OCI-LY3 (cell line): ENCODE results near the gene PINLYP.

Experiments used
- H2AFZ ChIP-seq: fragments of 200-600, 300-600 bp; shearing (Covaris generic); 2 replicates; pipeline ENCODE4 v1.6.0; 2014; ENCODE audit warnings: antibody characterized with exemption, low read depth, low read length
- H3K27ac ChIP-seq: fragments of 200-600, 300-600 bp; sonication (generic); 2 replicates; pipeline ENCODE4 v1.5.1; 2014; ENCODE audit warnings: mild to moderate bottlenecking, low read length, moderate library complexity, mixed read lengths
- H3K27me3 ChIP-seq: fragments of 200-600, 300-600 bp; sonication (generic); 2 replicates; pipeline ENCODE4 v1.6.1; 2014; ENCODE audit warnings: low read depth, low read length, mixed read lengths
- H3K36me3 ChIP-seq: fragments of 200-600, 300-600 bp; sonication (generic); replicated peaks from 2 replicates; pipeline ENCODE3; 2014; ENCODE audit warnings: low read depth, low read length, mixed read lengths
- H3K4me1 ChIP-seq: fragments of 300-600, 200-600 bp; sonication (generic); 2 replicates; pipeline ENCODE4 v1.6.1; 2014; ENCODE audit warnings: low read length, mixed read lengths
- H3K4me2 ChIP-seq: fragments of 200-600, 300-600 bp; sonication (generic); 2 replicates; pipeline ENCODE4 v1.6.1; 2014; ENCODE audit warnings: low read length, mixed read lengths
- H3K4me3 ChIP-seq: fragments of 300-600, 200-600 bp; sonication (generic); 2 replicates; pipeline ENCODE4 v1.5.1; 2014; ENCODE audit warnings: antibody characterized with exemption, mild to moderate bottlenecking, low read length, moderate library complexity
- H3K79me2 ChIP-seq: fragments of 300-600, 200-600 bp; shearing (Covaris generic); 2 replicates; pipeline ENCODE4 v1.6.1; 2014; ENCODE audit warnings: mild to moderate bottlenecking, low read length, mixed read lengths
- H3K9ac ChIP-seq: fragments of 300-600, 200-600 bp; shearing (Covaris generic); 2 replicates; pipeline ENCODE4 v1.6.0; 2014; ENCODE audit warnings: mild to moderate bottlenecking, low read length, moderate library complexity
- H3K9me3 ChIP-seq: fragments of 200-600, 300-600 bp; shearing (Covaris generic); 2 replicates; pipeline ENCODE4 v1.6.1; 2014; ENCODE audit warnings: low read length, mixed read lengths; ENCODE audit not compliant: insufficient read depth
- H4K20me1 ChIP-seq: fragments of 200-600, 300-600 bp; sonication (generic); 2 replicates; pipeline ENCODE4 v1.6.1; 2016; ENCODE audit warnings: low read length, mixed read lengths; ENCODE audit not compliant: insufficient read depth
- EZH2phosphoT487 ChIP-seq: fragments of 200-600 bp; shearing (Covaris generic); IDR thresholded peaks from 2 replicates; pipeline ENCODE4 v1.6.1; 2018; ENCODE audit warnings: antibody characterized with exemption, mixed run types, low read depth
- TF ChIP-seq, protein P1 (sequence below): fragments of 200-600, 300-600 bp; sonication (generic); IDR thresholded peaks from 2 replicates; pipeline ENCODE4 v1.5.1; 2014; ENCODE audit warnings: antibody characterized with exemption, low read length, low read depth

The PINLYP gene

DNA sequence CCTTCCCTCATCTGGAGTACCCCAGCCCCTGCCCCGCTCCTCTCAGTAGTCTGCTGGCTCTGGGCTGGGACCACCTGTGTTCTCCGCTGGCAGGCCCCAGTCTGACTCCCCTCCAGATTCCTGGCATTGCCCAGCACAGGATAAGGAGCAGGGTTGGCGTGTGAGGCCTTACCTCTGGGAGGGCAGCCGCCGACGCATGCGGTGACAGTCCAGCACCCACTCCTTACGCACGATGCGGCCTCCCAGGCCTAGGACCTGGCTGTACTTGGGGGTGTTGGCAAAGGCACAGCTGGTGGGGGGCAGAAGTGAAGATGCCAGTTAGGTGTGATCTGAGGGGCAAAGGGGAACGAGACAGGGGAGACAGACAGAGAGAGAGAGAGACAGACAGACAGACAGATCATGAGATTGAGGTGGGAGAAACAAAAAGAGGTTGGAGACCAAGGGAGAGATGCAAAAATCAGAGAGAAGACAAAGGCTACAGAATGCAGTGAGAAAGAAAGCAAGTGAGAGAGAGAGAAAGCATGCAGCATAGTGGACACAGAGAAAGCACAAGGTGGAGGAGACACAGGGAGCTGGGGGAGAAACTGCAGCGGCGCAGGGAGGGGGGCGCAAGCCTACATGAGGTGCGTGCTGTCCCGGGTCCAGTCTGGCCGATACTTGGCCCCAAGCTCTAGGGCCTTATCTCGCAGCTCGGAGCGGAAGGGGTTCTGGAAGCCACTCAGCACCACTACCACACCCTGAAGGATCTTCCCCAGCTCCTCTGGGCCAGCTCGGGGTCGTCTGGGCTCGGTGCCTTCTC is 24.0 kb upstream of the PINLYP start:
- H3K9me3 ChIP-seq, result no peaks in the 10 kb centered on the region
- H3K36me3 ChIP-seq, result peaks cover 34% of the 10 kb centered on the region
- no peaks in the 10 kb centered on the region for H3K4me1 ChIP-seq
- H3K27me3 ChIP-seq, result no peaks in the 10 kb centered on the region
- H4K20me1 ChIP-seq, result 0 out of 2 replicates have a peak, but pooled peaks cover 3% of the 10 kb centered on the region
- H3K4me3 ChIP-seq, result no peak overlapping the region
- H2AFZ ChIP-seq, result no peak overlapping the region
- no peaks in the 10 kb centered on the region for H3K79me2 ChIP-seq
- no peak overlapping the region for H3K4me2 ChIP-seq
- no peak overlapping the region for H3K9ac ChIP-seq
- no peak overlapping the region for H3K27ac ChIP-seq
- TF ChIP-seq, protein P1, sequence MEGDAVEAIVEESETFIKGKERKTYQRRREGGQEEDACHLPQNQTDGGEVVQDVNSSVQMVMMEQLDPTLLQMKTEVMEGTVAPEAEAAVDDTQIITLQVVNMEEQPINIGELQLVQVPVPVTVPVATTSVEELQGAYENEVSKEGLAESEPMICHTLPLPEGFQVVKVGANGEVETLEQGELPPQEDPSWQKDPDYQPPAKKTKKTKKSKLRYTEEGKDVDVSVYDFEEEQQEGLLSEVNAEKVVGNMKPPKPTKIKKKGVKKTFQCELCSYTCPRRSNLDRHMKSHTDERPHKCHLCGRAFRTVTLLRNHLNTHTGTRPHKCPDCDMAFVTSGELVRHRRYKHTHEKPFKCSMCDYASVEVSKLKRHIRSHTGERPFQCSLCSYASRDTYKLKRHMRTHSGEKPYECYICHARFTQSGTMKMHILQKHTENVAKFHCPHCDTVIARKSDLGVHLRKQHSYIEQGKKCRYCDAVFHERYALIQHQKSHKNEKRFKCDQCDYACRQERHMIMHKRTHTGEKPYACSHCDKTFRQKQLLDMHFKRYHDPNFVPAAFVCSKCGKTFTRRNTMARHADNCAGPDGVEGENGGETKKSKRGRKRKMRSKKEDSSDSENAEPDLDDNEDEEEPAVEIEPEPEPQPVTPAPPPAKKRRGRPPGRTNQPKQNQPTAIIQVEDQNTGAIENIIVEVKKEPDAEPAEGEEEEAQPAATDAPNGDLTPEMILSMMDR, result no peak
- TF ChIP-seq EZH2phosphoT487, result no peak

DNA sequence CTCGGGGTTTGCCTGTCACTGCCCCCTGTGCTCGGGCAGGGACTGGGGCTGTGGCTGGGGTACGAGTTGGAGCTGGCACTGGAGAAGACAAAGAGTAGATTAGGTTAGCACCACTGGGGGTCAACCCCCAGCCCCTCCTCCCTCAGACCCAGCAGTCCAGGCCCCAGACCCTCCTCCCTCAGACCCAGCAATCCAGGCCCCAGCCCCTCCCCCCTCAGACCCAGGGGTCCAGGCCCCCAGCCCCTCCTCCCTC is 23.5 kb upstream of the PINLYP start:
- H3K4me1 ChIP-seq, result no peaks in the 10 kb centered on the region
- H3K27me3 ChIP-seq, result no peaks in the 10 kb centered on the region
- no peak overlapping the region for H3K9ac ChIP-seq
- no peak overlapping the region for H3K4me2 ChIP-seq
- no peak overlapping the region for H2AFZ ChIP-seq
- no peak overlapping the region for H3K4me3 ChIP-seq
- H3K36me3 ChIP-seq, result peaks cover 34% of the 10 kb centered on the region
- H3K9me3 ChIP-seq, result no peaks in the 10 kb centered on the region
- H4K20me1 ChIP-seq, result 0 out of 2 replicates have a peak, but pooled peaks cover 3% of the 10 kb centered on the region
- H3K27ac ChIP-seq, result no peak overlapping the region
- TF ChIP-seq EZH2phosphoT487, result no peak
- TF ChIP-seq, protein P1, result no peak
- H3K79me2 ChIP-seq, result no peaks in the 10 kb centered on the region

DNA sequence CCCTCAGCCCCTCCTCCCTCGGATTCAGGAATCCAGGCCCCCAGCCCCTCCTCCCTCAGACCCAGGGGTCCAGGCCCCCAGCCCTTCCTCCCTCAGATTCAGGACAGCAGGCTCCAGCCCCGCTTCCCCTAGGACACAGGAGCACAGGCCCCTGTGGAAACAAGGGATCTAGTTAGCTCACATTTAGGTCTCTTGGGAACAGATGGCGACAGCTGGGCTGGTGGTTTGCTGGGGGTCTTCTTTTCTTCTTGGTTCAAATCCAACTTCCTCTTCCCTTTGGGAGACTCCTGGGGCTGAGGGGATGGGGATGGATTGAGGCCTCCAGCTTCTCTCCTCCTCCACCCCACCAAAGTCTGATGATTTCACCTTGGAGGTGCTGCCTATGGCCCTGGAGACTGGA is 23.0 kb upstream of the PINLYP start:
- Histone ChIP-seq H2AFZ (no peak overlapping the region), H3K4me3 (no peak overlapping the region), H3K9me3 (no peaks in the 10 kb centered on the region), H3K4me1 (no peaks in the 10 kb centered on the region), H4K20me1 (0 out of 2 replicates have a peak, but pooled peaks cover 3% of the 10 kb centered on the region), H3K79me2 (no peaks in the 10 kb centered on the region), H3K27me3 (no peaks in the 10 kb centered on the region), H3K9ac (no peak overlapping the region), H3K36me3 (peaks cover 32% of the 10 kb centered on the region), H3K4me2 (no peak overlapping the region), H3K27ac (no peak overlapping the region)
- TF ChIP-seq EZH2phosphoT487, result no peak
- TF ChIP-seq, protein P1, result no peak

DNA sequence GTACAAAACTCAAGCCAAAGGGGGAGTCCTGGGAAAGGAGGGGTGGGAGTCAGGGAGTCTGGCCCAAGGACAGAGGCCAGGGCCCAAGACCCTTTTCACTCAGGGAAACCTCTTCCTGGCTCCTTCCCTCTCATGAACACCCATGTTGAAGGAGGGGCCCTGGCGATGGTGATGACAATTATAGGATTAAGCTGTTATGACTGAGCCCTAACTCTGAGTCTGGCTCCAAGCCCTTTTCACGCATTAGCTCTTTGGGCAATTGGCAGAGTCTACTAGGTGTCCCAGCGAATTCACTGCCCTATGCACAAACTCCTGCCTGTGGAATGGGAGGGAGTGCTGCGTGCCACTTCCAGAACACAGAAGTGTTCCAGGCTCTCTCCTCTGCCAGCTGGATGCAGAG is 21.9 kb upstream of the PINLYP start:
- TF ChIP-seq, protein P1, result no peak
- no peak for TF ChIP-seq EZH2phosphoT487
- Histone ChIP-seq H2AFZ (no peak overlapping the region), H3K4me2 (no peak overlapping the region), H3K36me3 (peaks cover 30% of the 10 kb centered on the region), H3K9me3 (no peaks in the 10 kb centered on the region), H3K4me3 (no peak overlapping the region), H3K9ac (no peak overlapping the region), H3K79me2 (no peaks in the 10 kb centered on the region), H3K27ac (no peak overlapping the region), H3K27me3 (no peaks in the 10 kb centered on the region), H4K20me1 (0 out of 2 replicates have a peak, but pooled peaks cover 3% of the 10 kb centered on the region), H3K4me1 (no peaks in the 10 kb centered on the region)
